ENCODE data around the gene AKR1D1. TPM values are rescaled to one million over a fixed set of nuclear protein-coding genes. Genes with fewer than 3 reads are reported as not detected.

The AKR1D1 gene, protein sequence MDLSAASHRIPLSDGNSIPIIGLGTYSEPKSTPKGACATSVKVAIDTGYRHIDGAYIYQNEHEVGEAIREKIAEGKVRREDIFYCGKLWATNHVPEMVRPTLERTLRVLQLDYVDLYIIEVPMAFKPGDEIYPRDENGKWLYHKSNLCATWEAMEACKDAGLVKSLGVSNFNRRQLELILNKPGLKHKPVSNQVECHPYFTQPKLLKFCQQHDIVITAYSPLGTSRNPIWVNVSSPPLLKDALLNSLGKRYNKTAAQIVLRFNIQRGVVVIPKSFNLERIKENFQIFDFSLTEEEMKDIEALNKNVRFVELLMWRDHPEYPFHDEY
- not detected for total RNA-seq
- long read RNA-seq, donor 1: 0 reads
- long read RNA-seq, donor 2: 0 reads

DNA sequence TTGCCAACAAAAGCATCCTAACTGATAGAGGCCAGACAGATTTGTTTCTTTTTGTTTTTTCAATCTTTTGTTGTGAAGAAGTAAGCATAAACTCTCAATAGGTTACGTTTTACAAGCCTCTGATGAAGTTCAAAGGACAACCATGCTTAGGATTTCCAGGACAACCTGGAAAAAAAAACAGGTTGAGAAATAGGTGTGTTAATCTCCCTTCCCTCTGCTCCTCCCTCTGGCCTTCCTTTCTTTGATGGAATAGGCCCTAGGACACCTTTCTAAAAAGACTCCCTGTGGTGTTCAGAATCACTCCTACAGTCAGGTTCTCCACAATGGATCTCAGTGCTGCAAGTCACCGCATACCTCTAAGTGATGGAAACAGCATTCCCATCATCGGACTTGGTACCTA is at the start of gene AKR1D1:
TSS of gene AKR1D1 (plus strand) at position 264 of the 400 bp plus-strand sequence. CDS start at position 324, 60 bp downstream.
- H3K36me3 ChIP-seq (ENCODE audit: low read depth): no peaks in the 10 kb centered on the region
- intact Hi-C loops (cut with DNase I, micrococcal nuclease): no loop called here
- ATAC-seq (no peak), DNase-seq (no peak)
- H3K4me1 ChIP-seq (ENCODE audit: low read depth): no peaks in the 10 kb centered on the region
- H3K4me3 ChIP-seq: no peak within 1 kb of the TSS
- TF ChIP-seq, protein P1, sequence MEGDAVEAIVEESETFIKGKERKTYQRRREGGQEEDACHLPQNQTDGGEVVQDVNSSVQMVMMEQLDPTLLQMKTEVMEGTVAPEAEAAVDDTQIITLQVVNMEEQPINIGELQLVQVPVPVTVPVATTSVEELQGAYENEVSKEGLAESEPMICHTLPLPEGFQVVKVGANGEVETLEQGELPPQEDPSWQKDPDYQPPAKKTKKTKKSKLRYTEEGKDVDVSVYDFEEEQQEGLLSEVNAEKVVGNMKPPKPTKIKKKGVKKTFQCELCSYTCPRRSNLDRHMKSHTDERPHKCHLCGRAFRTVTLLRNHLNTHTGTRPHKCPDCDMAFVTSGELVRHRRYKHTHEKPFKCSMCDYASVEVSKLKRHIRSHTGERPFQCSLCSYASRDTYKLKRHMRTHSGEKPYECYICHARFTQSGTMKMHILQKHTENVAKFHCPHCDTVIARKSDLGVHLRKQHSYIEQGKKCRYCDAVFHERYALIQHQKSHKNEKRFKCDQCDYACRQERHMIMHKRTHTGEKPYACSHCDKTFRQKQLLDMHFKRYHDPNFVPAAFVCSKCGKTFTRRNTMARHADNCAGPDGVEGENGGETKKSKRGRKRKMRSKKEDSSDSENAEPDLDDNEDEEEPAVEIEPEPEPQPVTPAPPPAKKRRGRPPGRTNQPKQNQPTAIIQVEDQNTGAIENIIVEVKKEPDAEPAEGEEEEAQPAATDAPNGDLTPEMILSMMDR (IDR thresholded peaks at IDR 0.05): no peak
- H3K9me3 ChIP-seq: peaks cover 7% of the 10 kb centered on the region

DNA sequence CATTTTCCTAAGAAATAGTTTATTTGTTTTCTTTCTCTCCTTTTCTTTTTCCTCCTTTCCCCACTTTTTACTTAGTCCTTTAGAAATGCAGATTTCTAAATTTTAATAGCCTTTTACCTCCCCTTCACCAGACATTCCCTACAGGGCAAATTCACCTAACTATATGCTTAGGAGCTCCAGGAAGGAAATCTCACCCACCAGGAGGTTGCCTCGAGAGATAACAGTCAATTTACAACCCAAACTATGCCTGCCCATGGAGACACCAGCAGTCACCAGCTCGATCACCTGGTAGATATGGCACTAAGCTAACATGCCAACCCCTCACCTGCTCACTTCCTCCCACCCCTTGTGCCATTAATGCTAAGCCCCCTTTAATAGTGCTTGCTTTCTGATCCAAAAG is 49.2 kb upstream of the AKR1D1 start:
- TF ChIP-seq, protein P1 (IDR thresholded peaks at IDR 0.05): no peak
- no peaks in the 10 kb centered on the region for H3K36me3 ChIP-seq (ENCODE audit: low read depth)
- ATAC-seq (no peak), DNase-seq (no peak)
- intact Hi-C loops (cut with DNase I, micrococcal nuclease): no loop called here
- H3K4me1 ChIP-seq (ENCODE audit: low read depth): no peaks in the 10 kb centered on the region
- H3K4me3 ChIP-seq: no peak overlapping the region
- H3K9me3 ChIP-seq: no peaks in the 10 kb centered on the region

DNA sequence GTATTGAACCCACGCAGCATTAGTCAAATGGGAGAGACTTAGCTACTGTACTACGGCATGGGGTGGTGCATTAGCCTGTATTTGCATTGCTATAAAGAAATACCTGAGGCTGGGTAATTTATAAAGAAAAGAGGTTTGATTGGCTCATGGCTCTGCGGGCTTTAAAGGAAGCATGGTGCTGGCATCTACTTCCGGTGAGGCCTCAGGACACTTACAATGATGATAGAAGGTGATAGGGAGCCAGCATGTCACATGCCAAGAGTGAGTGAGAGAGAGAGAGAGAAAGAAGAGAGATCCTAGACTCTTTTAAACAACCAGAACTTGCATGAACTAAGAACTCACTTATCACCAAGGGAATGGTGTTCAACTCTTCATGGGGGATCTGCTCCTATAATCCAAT is 47.1 kb upstream of the AKR1D1 start:
- TF ChIP-seq, protein P1 (IDR thresholded peaks at IDR 0.05): no peak
- H3K9me3 ChIP-seq: no peaks in the 10 kb centered on the region
- ATAC-seq (no peak), DNase-seq (no peak)
- no peak overlapping the region for H3K4me3 ChIP-seq
- intact Hi-C loops (cut with DNase I, micrococcal nuclease): no loop called here
- no peaks in the 10 kb centered on the region for H3K36me3 ChIP-seq (ENCODE audit: low read depth)
- no peaks in the 10 kb centered on the region for H3K4me1 ChIP-seq (ENCODE audit: low read depth)

DNA sequence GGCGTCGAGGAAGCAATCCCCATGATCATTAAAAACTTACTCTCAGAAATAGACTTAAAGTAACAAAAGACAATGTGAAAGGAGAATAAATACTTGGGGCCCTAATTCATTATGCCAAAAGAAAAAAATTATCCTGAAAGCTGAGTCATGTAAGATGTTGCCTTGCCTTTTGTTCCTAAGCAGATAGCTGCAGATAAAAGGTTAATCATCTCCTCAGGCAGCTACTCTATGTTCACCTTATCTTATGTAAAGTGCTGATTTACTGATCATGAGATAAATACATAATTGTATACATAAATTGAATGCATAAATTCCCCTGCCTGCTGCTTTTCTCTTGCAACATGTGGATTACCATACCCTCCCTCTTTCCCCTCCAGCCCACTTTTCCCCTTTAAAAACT is 46.3 kb upstream of the AKR1D1 start:
- no peaks in the 10 kb centered on the region for H3K9me3 ChIP-seq
- ATAC-seq (no peak), DNase-seq (no peak)
- TF ChIP-seq, protein P1 (IDR thresholded peaks at IDR 0.05): no peak
- H3K4me3 ChIP-seq: no peak overlapping the region
- no peaks in the 10 kb centered on the region for H3K4me1 ChIP-seq (ENCODE audit: low read depth)
- intact Hi-C loops (cut with DNase I, micrococcal nuclease): no loop called here
- no peaks in the 10 kb centered on the region for H3K36me3 ChIP-seq (ENCODE audit: low read depth)

DNA sequence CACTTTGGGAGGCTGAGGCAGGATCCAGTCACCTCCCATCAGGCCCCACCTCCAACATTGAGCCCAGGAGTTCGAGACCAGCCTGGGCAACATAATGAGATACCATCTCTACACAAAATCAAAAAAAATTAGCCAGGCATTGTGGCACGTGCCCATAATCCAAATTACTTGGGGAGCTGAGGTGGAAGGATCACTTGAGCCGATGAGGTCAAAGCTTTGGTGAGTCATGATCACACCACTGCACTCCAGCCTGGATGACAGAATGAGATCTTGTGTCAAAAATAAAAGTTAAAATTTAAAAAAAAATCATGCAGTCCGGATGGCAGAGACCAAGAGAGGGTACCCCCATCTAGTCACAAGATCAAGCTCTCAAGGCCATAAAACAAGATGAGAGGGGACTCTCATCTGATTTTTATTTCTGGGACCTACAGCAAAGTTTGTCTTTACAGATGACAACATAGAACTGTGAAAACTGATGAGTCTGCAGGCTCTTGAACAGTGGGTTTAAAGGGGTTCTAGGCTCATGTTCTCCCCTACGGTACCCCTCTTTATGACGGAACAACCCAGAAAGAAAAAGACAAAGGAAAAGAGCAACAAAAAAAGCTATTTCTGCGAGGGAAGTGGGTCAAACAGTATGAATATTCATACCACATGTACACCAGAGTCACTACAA is 45.4 kb upstream of the AKR1D1 start:
- Histone ChIP-seq H3K36me3 (ENCODE audit: low read depth) (no peaks in the 10 kb centered on the region), H3K4me1 (ENCODE audit: low read depth) (no peaks in the 10 kb centered on the region), H3K4me3 (no peak overlapping the region), H3K9me3 (no peaks in the 10 kb centered on the region)
- no peak for ATAC-seq
- intact Hi-C loops (cut with DNase I, micrococcal nuclease): no loop called here
- DNase-seq: no peak
- TF ChIP-seq, protein P1 (IDR thresholded peaks at IDR 0.05): no peak

Measured in mucosa of descending colon (tissue), 3 donors.